RCC 7860 (cell line): Measurements from ENCODE around the gene OSBPL5.

Experiments
- DNase-seq: peaks from one replicate; pipeline ENCODE4 v3.0.0-alpha.2; 2015; ENCODE audit warnings: low spot score
- FAIRE-seq: peaks from 2 replicates; lab custom pipeline; 2012; peaks lifted over from hg19 to GRCh38; lab: Jason Lieb, UNC

The OSBPL5 gene

GRCh38 chr11:3136546-3137455 is 28.3 kb downstream of the OSBPL5 start:
- DNase-seq: no peak
- FAIRE-seq: no peak

DNA sequence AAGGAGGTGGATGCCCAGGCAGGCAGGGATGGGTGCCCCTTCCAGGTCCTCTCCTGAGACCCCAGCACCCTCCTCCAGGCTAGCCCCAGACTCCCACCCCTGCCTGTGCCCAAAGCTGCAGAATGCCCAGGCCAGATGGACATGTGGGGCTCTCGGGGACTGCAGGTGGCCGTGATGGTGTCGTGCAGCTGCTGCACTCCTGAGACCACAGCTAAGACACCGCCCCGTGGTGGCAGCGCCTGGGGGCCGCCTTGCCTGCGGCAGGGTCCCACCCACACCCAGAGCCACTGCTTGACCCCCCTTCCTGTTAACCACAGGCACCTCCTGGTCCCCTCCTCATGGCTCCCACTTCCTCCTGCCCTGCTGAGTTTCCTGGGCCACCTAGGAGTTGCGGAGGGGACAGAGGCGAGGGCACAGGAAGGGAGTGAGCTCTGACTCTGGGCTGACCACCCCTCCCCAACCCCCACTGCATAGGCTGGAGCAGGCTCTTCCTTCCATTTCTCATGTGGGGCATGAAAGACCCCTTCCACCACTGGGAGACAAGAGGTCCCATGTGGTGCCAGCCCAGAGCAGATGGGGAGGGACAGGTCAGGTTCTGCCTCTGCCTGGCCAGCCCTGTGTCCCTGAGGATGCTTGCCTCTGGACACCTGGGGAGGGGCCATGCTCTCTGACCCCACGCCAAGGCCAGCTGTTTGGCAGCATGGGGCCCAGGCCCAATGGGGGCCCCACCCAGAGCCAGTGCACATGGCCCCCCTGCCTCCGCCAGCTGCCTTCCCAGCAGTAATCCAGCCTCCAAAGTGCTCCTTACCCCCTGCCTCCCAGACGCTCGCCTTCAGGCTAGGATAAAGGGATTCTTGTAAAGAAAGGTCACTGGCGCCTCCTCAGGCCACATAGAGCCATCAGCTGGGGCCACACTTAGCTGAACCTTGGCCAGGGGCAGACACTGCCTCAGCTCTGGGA is 29.3 kb downstream of the OSBPL5 start:
- FAIRE-seq (no peak), DNase-seq (no peak)

GRCh38 chr11:3134651-3135480 is 30.2 kb downstream of the OSBPL5 start:
- FAIRE-seq: no peak
- no peak for DNase-seq

- FAIRE-seq (no peak), DNase-seq (no peak)
Observed at GRCh38 chr11:3134218-3134621, 30.9 kb downstream of the OSBPL5 start.

- FAIRE-seq: no peak
Observed at GRCh38 chr11:3133261-3134217, 31.6 kb downstream of the OSBPL5 start.

DNA sequence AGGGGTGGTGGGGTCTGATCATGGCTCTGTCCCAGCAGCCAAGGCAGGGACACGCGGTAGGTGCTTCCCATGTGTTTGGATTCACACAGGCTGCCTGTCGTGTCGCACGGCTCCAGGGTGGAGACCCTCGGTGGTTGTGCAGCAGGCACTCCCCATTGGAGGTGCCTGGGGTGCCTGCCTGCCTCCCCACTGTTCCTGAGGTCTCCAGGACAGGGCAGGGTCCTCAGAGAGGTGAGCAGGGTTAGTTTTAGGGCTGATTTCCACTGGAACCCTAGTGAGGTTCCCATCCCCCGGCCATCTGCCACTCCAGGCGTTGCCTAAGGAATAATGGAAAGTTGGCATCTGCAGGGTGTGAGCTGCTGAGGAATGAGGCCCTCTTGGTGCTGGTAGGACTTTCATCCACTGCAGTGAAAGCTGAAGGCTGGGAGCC is 32.3 kb downstream of the OSBPL5 start:
- FAIRE-seq (no peak), DNase-seq (no peak)

More at GRCh38 chr11:3133261-3134217, 31.6 kb downstream of the OSBPL5 start:
- DNase-seq: no peak

- DNase-seq: no peak
- FAIRE-seq: no peak
Observed at GRCh38 chr11:3132271-3132781, 32.8 kb downstream of the OSBPL5 start.

GRCh38 chr11:3131330-3131941 is 33.7 kb downstream of the OSBPL5 start:
- FAIRE-seq (no peak), DNase-seq (no peak)

DNA sequence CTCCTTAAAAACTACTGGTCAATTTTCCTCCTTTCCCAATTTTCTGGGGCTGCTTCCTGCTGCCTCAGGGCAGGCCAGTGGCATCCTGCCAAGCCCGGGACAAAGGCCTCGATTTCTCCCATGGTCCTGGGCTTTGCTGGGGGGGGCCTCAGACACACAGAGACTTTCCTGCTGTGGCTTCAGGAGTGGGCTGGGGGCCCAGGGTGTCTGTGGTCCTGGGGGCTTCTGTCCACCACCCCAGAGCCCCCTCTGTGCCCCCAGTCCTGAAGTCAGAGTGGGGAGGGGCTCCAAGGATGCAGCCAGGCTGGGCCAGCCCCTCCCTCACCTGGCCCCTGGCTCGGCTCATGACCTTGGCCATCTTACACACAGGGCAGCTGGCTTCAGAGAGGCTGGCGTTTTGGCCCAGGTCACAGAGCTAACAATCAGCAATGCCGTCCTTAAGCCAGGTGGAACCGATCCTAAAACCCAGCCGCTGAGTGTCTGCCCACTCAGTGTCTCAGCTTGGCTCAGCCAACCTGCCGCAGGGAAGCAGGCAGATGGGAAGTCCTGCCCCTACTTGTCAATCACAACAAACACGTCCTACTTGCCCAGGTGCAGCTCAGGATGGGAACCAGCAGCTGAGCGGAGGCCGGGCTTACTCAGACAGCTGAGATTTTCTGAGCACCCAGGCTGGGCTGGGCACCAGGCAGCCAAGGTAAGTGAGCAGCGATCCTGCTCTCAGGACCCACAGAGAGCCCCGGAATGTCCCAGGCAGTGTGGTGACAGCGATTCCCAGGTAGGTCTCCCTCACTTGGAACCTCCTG is 34.6 kb downstream of the OSBPL5 start:
- DNase-seq (no peak), FAIRE-seq (no peak)

- DNase-seq (no peak), FAIRE-seq (no peak)
Observed at GRCh38 chr11:3129591-3130268, 35.4 kb downstream of the OSBPL5 start.

GRCh38 chr11:3129181-3129590 is 35.9 kb downstream of the OSBPL5 start:
- no peak for DNase-seq
- FAIRE-seq: no peak

DNA sequence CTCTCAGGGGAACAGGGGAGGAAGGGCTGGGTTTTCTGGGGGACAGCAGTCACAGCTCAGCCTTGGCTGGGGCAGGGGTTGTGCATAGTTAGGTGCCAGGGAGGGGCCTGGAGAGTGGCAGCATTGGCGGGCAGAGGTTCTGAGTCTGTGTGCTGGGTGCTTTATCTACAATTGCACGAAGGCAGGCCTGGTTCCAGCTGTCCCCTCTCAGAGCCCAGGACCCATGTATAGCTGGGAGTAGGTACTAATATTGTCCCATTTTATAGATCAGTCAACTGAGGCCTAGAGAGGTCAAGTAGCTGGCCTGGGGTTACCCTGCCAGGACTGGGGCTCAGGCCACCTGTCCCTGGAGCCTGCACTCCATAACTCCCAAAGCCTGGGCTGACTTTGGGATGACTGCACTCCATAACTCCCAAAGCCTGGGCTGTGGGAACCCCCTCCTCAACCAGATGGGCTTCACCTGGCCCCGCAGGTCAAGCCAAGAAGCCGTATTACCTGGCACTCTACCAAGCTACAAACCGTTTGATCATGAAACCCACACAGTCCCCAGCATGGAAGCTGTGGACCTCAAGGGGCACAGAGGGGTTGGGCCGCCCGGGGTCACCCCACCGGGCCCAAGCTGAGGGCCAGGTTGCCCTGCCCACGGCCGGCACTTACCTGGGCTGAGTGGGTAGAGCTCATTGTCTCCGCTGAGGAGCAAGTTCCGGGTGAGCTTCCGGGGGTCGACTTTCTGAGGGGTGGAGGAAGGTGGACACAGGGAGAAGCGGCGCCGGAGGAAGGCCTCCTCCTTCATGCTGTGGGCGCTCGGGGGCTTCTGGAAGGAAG is 36.5 kb downstream of the OSBPL5 start:
- no peak for FAIRE-seq
- no peak for DNase-seq

DNA sequence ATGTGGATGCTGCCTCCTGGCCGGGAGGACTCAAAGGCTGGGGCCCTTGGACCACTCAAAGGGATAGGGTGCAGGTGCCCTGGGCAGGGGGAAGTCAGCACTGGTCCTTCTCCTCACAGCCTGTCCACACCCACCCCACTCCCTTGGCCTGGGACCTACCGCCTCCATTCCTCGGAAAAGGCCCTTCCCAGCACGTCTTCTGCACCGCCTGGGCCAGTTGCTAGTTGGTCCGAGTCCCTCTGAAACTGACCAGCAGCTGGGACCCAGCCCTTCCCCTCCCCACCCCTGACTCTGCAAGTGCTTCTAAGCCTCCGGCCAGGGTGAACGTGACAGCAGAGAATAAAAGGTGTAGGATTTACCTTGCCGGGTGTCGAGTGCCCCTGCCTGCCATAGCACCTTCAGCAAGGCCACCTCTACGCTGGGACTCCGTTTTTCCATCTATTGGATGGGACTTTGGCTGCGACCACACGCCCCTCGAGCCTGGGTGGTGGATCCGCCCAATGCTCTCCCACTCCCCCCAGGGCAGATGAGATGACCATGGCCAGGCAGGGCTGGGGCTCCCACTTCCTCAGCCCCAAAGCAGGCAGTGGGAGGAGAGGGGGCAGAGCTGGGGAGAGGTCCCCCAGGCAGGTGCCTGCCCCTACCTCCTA is 37.3 kb downstream of the OSBPL5 start:
- no peak for DNase-seq
- no peak for FAIRE-seq

DNA sequence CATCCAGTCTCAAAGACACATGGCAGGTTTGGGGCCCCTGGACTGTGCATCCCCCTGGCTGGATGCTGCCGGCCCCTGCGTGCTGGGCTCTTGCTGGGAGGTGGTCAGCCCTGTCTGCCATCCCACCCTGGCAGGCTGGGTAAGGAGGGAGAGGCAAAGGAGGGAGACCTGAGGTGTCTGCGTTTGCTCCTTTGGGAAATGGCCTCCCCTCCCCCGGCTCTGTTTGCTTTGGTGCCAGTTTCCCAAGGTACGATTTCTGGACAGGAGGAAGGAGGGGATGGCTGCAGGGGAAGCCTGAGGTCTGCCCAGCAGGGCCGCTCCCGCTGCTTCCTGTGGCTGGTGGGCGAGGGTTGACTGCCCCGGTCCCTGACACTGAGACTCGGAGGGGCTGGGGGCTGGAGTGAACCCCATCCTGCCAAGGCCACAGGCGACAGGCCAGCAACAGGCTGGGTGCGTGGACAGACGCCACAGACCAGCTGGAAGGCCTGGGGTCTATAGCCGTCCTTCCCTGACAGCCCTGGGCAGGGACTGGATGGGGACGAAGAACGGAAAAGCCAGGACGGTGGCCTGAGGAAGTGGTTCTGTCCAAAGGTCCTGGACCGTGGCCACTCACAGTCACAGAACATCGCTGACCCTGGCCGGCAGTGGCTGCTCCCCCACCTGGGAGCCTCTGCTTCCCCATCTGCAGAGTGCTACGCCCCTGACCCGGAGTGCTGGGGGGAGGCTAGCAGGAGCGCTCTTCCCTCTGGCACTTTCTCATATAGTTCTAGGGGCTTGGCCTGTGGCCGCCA is 38.0 kb downstream of the OSBPL5 start:
- DNase-seq: no peak
- no peak for FAIRE-seq

GRCh38 chr11:3126207-3126865 is 38.8 kb downstream of the OSBPL5 start:
- FAIRE-seq (no peak), DNase-seq (no peak)
